NCI-H82 (cell line): Measurements from ENCODE around the gene OR4C15.

Experiments used
- DNase-seq: peaks from one replicate; lab custom pipeline; 2025; lab: John Stamatoyannopoulos, UW

The OR4C15 gene

DNA sequence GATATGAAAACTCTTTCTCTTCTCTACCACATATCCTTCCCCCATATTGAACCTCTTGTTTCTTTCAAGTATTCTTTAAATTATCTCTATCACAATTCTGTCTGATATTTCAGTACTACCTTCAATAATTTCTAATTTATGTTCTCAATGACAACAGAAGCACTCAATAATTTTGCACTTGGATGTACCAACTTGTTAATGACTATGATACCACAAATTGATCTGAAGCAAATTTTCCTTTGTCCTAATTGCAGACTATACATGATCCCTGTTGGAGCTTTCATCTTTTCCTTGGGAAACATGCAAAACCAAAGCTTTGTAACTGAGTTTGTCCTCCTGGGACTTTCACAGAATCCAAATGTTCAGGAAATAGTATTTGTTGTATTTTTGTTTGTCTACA, at the start of gene OR4C15:
Gene OR4C15 (plus strand): TSS at position 301 of the 400 bp plus-strand sequence. CDS start 0 bp downstream, at position 301.
- DNase-seq, result no peak

DNA sequence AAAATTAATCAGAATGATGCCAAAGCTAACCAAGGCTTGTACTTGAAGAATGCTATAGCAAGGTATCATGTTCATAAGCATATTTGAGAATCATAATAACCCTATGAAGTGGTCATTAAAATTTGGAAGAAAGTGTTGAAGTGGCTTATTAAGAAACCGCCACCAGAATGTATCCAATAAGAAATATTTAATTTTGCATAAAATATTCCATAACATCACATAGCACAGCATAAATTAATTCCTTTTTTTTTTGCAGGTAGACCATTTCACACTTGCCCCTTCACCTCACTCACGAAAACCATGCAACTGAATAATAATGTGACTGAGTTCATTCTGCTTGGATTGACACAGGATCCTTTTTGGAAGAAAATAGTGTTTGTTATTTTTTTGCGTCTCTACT, 17.6 kb downstream of the OR4C15 start, which contains the start of gene OR4C16:
Gene OR4C16 (plus strand): TSS at position 301 of the 400 bp plus-strand sequence. CDS start 0 bp downstream, at position 301.
- DNase-seq, result no peak

DNA sequence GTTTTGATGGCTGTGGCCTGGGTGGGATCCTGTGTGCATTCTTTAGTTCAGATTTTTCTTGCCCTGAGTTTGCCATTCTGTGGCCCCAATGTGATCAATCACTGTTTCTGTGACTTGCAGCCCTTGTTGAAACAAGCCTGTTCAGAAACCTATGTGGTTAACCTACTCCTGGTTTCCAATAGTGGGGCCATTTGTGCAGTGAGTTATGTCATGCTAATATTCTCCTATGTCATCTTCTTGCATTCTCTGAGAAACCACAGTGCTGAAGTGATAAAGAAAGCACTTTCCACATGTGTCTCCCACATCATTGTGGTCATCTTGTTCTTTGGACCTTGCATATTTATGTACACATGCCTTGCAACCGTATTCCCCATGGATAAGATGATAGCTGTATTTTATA, 18.3 kb downstream of the OR4C15 start:
- no peak for DNase-seq
